Gastrocnemius medialis (tissue), 4 donors: ENCODE results near the gene SRGAP1. TPM values are rescaled to one million over a fixed set of nuclear protein-coding genes. Genes with fewer than 3 reads are reported as not detected.

ENCODE experiments used
- ATAC-seq, 2 donors: fragments of 150-250 bp; one replicate each; pipeline ENCODE4 v1.9.1; 2016
- DNase-seq, 2 donors: peaks; one replicate each; pipeline ENCODE4 v3.0.0-alpha.2; 2019
- H3K27ac ChIP-seq, 4 donors: fragments of 200-600 bp; sonication (generic); 1 replicate in 1 of 4; 2 replicates in 3 of 4; pipeline ENCODE4 v1.5.1; 2016 to 2018; ENCODE audit warnings: mild to moderate bottlenecking in 2 of 4, moderate library complexity in 1 of 4
- H3K27me3 ChIP-seq, 3 donors: fragments of 200-600 bp; sonication (generic) in 2 of 3; 1 replicate in 1 of 3; 2 replicates in 2 of 3; pipeline versions ENCODE4 v1.5.1 to v1.6.0; 2016 to 2019; ENCODE audit warnings: mild to moderate bottlenecking in 1 of 3, moderate library complexity in 1 of 3
- H3K36me3 ChIP-seq, 2 donors: fragments of 200-600 bp; sonication (generic) in 1 of 2; one replicate each; pipeline ENCODE4 v1.5.1; 2017 to 2018
- H3K4me1 ChIP-seq, 2 donors: fragments of 200-600 bp; sonication (generic) in 1 of 2; one replicate each; pipeline ENCODE4 v1.5.1; 2016 to 2017; ENCODE audit warnings: mild to moderate bottlenecking in 2 of 2
- H3K4me3 ChIP-seq, 4 donors: fragments of 200-600 bp; sonication (generic) in 3 of 4; 1 replicate in 1 of 4; 2 replicates in 3 of 4; pipeline ENCODE4 v1.5.1; 2016 to 2019; ENCODE audit warnings: mild to moderate bottlenecking in 2 of 4
- H3K9me3 ChIP-seq, 3 donors: fragments of 200-600 bp; sonication (generic) in 2 of 3; 1 replicate in 1 of 3; 2 replicates in 2 of 3; pipeline ENCODE4 v1.5.1; 2016 to 2019
- POLR2A ChIP-seq, 2 donors: fragments of 450-650 bp; IDR thresholded peaks; one replicate each; pipeline ENCODE4 v1.6.1; 2017; ENCODE audit warnings: antibody characterized with exemption in 2 of 2, mild to moderate bottlenecking in 2 of 2, moderate library complexity in 2 of 2
- in situ Hi-C, 4 donors: fragments of 200-750 bp; cut with MboI; loops; one replicate each; pipeline versions ENCODE4 v1.15.0 to v1.8.0; 2017; ENCODE audit warnings: low sequenced_read_pairs in 4 of 4
- intact Hi-C: fragments of 100-400 bp; cut with DNase I; formaldehyde crosslinking; loops from one replicate; pipeline ENCODE4 v1.15.1; 2023; ENCODE audit warnings: low total_unique reads
- total RNA-seq, 4 donors: library from RNA; depleted of rRNA; stranded (reverse); fragments of >200 nt; gene quantifications; one replicate each; pipeline versions ENCODE4 v1.1.0 to v1.2.3, GENCODE V29; 2016
- TF ChIP-seq, protein P1 (sequence below), 5 experiments: fragments of 450-650 bp in 3 of 5; fragments of 200-600 bp in 2 of 5; sonication (generic) in 2 of 5; IDR thresholded peaks in 4 of 5; conservative IDR thresholded peaks in 1 of 5; 1 replicate in 4 of 5; 2 replicates in 1 of 5; pipeline ENCODE4 v1.5.1; 2016 to 2019; ENCODE audit warnings: antibody characterized with exemption in 5 of 5, mild to moderate bottlenecking in 3 of 5, moderate library complexity in 3 of 5

SRGAP1 gene
- total RNA-seq, 4 donors from 2014 or later: 0.36 to 0.85 (median 0.66) TPM

- no peak overlapping the region for H3K27ac ChIP-seq
- no peaks in the 10 kb centered on the region for H3K27me3 ChIP-seq
- H3K36me3 ChIP-seq: no peaks in the 10 kb centered on the region
- H3K9me3 ChIP-seq: no peaks in the 10 kb centered on the region
- intact Hi-C loops: no loop called here
- no peak overlapping the region for H3K4me3 ChIP-seq
- peaks cover 0 to 7% of the 10 kb centered on the region in 2 donors for H3K4me1 ChIP-seq
- no peak for TF ChIP-seq POLR2A (IDR thresholded peaks at IDR 0.05)
- TF ChIP-seq, protein P1, sequence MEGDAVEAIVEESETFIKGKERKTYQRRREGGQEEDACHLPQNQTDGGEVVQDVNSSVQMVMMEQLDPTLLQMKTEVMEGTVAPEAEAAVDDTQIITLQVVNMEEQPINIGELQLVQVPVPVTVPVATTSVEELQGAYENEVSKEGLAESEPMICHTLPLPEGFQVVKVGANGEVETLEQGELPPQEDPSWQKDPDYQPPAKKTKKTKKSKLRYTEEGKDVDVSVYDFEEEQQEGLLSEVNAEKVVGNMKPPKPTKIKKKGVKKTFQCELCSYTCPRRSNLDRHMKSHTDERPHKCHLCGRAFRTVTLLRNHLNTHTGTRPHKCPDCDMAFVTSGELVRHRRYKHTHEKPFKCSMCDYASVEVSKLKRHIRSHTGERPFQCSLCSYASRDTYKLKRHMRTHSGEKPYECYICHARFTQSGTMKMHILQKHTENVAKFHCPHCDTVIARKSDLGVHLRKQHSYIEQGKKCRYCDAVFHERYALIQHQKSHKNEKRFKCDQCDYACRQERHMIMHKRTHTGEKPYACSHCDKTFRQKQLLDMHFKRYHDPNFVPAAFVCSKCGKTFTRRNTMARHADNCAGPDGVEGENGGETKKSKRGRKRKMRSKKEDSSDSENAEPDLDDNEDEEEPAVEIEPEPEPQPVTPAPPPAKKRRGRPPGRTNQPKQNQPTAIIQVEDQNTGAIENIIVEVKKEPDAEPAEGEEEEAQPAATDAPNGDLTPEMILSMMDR (IDR thresholded peaks at IDR 0.05 in 4 of 5, conservative IDR thresholded peaks at IDR 0.05 in 1 of 5): no peak
- ATAC-seq: peak; percentile 44 to 54
- in situ Hi-C loops: no loop called here
- no peak for DNase-seq
Observed at GRCh38 chr12:64039281-64039871, 194.9 kb downstream of the SRGAP1 start.

GRCh38 chr12:64042911-64043310, 198.4 kb downstream of the SRGAP1 start:
- H3K9me3 ChIP-seq: no peaks in the 10 kb centered on the region
- ATAC-seq: no peak
- TF ChIP-seq POLR2A (IDR thresholded peaks at IDR 0.05): no peak
- TF ChIP-seq, protein P1 (IDR thresholded peaks at IDR 0.05 in 4 of 5, conservative IDR thresholded peaks at IDR 0.05 in 1 of 5): no peak
- intact Hi-C loops (no loop called here), in situ Hi-C loops (no loop called here)
- H3K27me3 ChIP-seq: no peaks in the 10 kb centered on the region
- H3K36me3 ChIP-seq: no peaks in the 10 kb centered on the region
- peaks cover 0 to 7% of the 10 kb centered on the region in 2 donors for H3K4me1 ChIP-seq
- no peak overlapping the region for H3K27ac ChIP-seq
- H3K4me3 ChIP-seq: no peak overlapping the region
- DNase-seq: no peak

GRCh38 chr12:64044191-64044590, 199.7 kb downstream of the SRGAP1 start:
- ATAC-seq (no peak), DNase-seq (no peak)
- Histone ChIP-seq H3K4me1 (peaks cover 0 to 6% of the 10 kb centered on the region in 2 donors), H3K27ac (no peak overlapping the region), H3K36me3 (no peaks in the 10 kb centered on the region), H3K9me3 (no peaks in the 10 kb centered on the region), H3K4me3 (no peak overlapping the region), H3K27me3 (no peaks in the 10 kb centered on the region)
- in situ Hi-C loops: no loop called here
- intact Hi-C loops: no loop called here
- TF ChIP-seq, protein P1 (IDR thresholded peaks at IDR 0.05 in 4 of 5, conservative IDR thresholded peaks at IDR 0.05 in 1 of 5): no peak
- no peak for TF ChIP-seq POLR2A (IDR thresholded peaks at IDR 0.05)

DNA sequence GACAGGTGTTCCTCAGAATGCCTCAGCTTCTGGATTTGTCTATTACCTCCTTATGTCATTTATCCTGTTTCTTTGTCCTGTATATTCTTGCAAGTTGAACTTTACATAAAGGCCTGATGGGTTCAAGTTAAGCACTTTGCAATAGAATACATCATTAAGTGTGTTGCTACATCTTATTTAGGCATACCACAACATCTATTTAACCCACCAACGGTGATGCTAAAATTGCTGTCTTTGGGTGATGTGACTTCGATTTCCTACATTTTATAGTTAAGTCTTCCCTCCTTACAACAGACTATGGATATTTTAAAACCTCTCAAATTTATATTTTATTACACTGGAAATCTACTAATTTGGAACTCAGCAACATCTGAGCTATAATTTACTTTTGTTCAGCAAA, 206.6 kb downstream of the SRGAP1 start:
- H3K27ac ChIP-seq: no peak overlapping the region
- ATAC-seq (no peak), DNase-seq (no peak)
- H3K27me3 ChIP-seq: no peaks in the 10 kb centered on the region
- no peak overlapping the region for H3K4me3 ChIP-seq
- no peaks in the 10 kb centered on the region for H3K36me3 ChIP-seq
- intact Hi-C loops: no loop called here
- no peaks in the 10 kb centered on the region for H3K4me1 ChIP-seq
- peaks cover 0 to 2% (median 0%) of the 10 kb centered on the region in 3 donors for H3K9me3 ChIP-seq
- TF ChIP-seq, protein P1 (IDR thresholded peaks at IDR 0.05 in 4 of 5, conservative IDR thresholded peaks at IDR 0.05 in 1 of 5): no peak
- no peak for TF ChIP-seq POLR2A (IDR thresholded peaks at IDR 0.05)
- in situ Hi-C loops: no loop called here

DNA sequence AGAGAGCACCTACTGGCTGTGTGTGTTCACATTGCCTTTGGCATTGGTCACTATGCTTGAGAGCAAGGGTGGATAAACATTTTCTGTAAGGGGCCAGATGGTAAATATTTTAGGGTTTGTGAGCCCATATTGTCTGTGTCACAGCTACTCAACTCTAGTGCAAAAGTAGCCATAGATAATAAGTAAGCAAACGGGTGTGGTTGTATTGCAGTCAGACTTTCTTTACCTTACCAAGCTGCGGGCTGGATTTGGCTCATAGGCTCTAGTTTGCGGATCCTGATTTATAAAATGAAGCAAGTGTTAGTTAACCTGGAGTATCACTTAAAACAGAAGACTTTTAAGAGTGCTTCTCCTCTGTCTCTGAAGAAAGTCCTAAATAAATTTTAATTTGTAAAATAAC, 208.6 kb downstream of the SRGAP1 start:
- no peak for ATAC-seq
- no peak for TF ChIP-seq POLR2A (IDR thresholded peaks at IDR 0.05)
- TF ChIP-seq, protein P1 (IDR thresholded peaks at IDR 0.05 in 4 of 5, conservative IDR thresholded peaks at IDR 0.05 in 1 of 5): no peak
- intact Hi-C loops: no loop called here

More for the DNA sequence above, 208.6 kb downstream of the SRGAP1 start:
- in situ Hi-C loops: no loop called here
- Histone ChIP-seq H3K27me3 (no peaks in the 10 kb centered on the region), H3K4me1 (no peaks in the 10 kb centered on the region), H3K27ac (no peak overlapping the region), H3K36me3 (no peaks in the 10 kb centered on the region), H3K4me3 (no peak overlapping the region), H3K9me3 (peaks cover 0 to 2% (median 0%) of the 10 kb centered on the region in 3 donors)
- DNase-seq: no peak
